HepG2 (cell line): Measurements from ENCODE around the gene TYW1. TPM values are rescaled to one million over a fixed set of nuclear protein-coding genes. Genes with fewer than 3 reads are reported as not detected.
A peak's percentile ranks its signal among the peaks of the same experiment; 100 is the strongest.
"Not testable (repeated sequence)": the region's sequence is repeated elsewhere in the genome, so short reads cannot be mapped to it uniquely, and the experiment has no call there.

Source experiments
- ATAC-seq: fragments of 200-7000 bp; cut with Tn5 transposase; 3 replicates; pipeline ENCODE4 v1.9.1; 2020; ENCODE audit warnings: mild to moderate bottlenecking, moderate library complexity
- BruUV-seq: library from RNA; stranded (reverse); fragments of 400-500 nt; replicated peaks from 2 replicates; lab custom pipeline; 2021; lab: Mats Ljungman, UMichigan
- CTCF ChIA-PET: fragments of 300-600 bp; formaldehyde crosslinking; extraction: SDS; loops from one replicate; lab custom pipeline; 2021; ENCODE audit warnings: low total read pairs, inconsistent platforms, low intra/inter-chr PET ratio; lab: Yijun Ruan, JAX
- POLR2A ChIA-PET: fragments of 350-600 bp; sonication (Branson Sonifier 250); formaldehyde crosslinking; loops from one replicate; lab custom pipeline; 2020; ENCODE audit warnings: antibody characterized with exemption, inconsistent platforms; lab: Yijun Ruan, JAX
- DNase-seq: peaks from one replicate; pipeline ENCODE4 v3.0.0-alpha.2; 2015; ENCODE audit warnings: low spot score
- FAIRE-seq: peaks from 3 replicates; lab custom pipeline; 2011; peaks lifted over from hg19 to GRCh38; lab: Jason Lieb, UNC
- H2AFZ ChIP-seq: one replicate; pipeline ENCODE4 v1.6.1; 2011; ENCODE audit warnings: low read length, inconsistent platforms
- H3K27ac ChIP-seq: fragments of 300-600 bp; 3 replicates; pipeline ENCODE4 v1.8.0; 2011; ENCODE audit warnings: mixed run types, mild to moderate bottlenecking, mixed read lengths, low read length, inconsistent platforms; ENCODE audit not compliant: insufficient read depth; ENCODE audit errors: extremely low read length
- H3K27me3 ChIP-seq, 2 experiments: fragments of 200-600 bp in 1 of 2; 2 replicates in 1 of 2; 3 replicates in 1 of 2; pipeline versions ENCODE4 v1.6.0 to v1.8.0; 2011; ENCODE audit warnings: low read length in 2 of 2, mild to moderate bottlenecking in 2 of 2, moderate library complexity in 2 of 2, inconsistent platforms in 1 of 2; ENCODE audit not compliant: insufficient read depth in 2 of 2, control insufficient read depth in 1 of 2
- H3K36me3 ChIP-seq, 2 experiments: fragments of 200-600 bp in 1 of 2; replicated peaks in 1 of 2; 2 replicates in 1 of 2; 3 replicates in 1 of 2; pipeline versions ENCODE4 v1.5.1 to v1.8.0; 2011; ENCODE audit warnings: low read length in 2 of 2, inconsistent platforms in 1 of 2; ENCODE audit not compliant: insufficient read depth in 2 of 2, control insufficient read depth in 1 of 2
- H3K4me1 ChIP-seq: 2 replicates; pipeline ENCODE4 v1.5.1; 2012; ENCODE audit warnings: low read length, inconsistent platforms; ENCODE audit not compliant: insufficient read depth
- H3K4me2 ChIP-seq: 2 replicates; pipeline ENCODE4 v1.6.0; 2011; ENCODE audit warnings: low read depth, low read length, inconsistent platforms
- H3K4me3 ChIP-seq, 3 experiments: fragments of 200-600 bp in 1 of 3; sonication (generic), shearing (Covaris generic) in 1 of 3; replicated peaks in 1 of 3; 2 replicates each; pipeline ENCODE4 v1.5.1; 2011 to 2016; ENCODE audit warnings: low read length in 3 of 3, inconsistent platforms in 2 of 3, low read depth in 2 of 3, mild to moderate bottlenecking in 2 of 3, control low read depth in 1 of 3, mixed read lengths in 1 of 3; ENCODE audit not compliant: insufficient read depth in 1 of 3
- H3K79me2 ChIP-seq: one replicate; pipeline ENCODE4 v1.6.1; 2011; ENCODE audit warnings: low read length, inconsistent platforms; ENCODE audit not compliant: insufficient read depth
- H3K9ac ChIP-seq: 2 replicates; pipeline ENCODE4 v1.6.0; 2011; ENCODE audit warnings: mild to moderate bottlenecking, low read depth, low read length, inconsistent platforms; ENCODE audit not compliant: insufficient read depth
- H3K9me3 ChIP-seq: 2 replicates; pipeline ENCODE4 v1.5.1; 2012; ENCODE audit warnings: mild to moderate bottlenecking, low read length
- H4K20me1 ChIP-seq: 2 replicates; pipeline ENCODE4 v1.6.0; 2011; ENCODE audit warnings: inconsistent platforms, mild to moderate bottlenecking, low read length, moderate library complexity; ENCODE audit not compliant: insufficient read depth
- FOSL2 ChIP-seq: sonication (generic); formaldehyde crosslinking; IDR thresholded peaks from 2 replicates; pipeline ENCODE4 v1.4.0; 2020; ENCODE audit warnings: missing genetic modification reagents
- NFYB ChIP-seq: sonication (generic); formaldehyde crosslinking; IDR thresholded peaks from 2 replicates; pipeline ENCODE4 v1.4.0; 2020; ENCODE audit warnings: missing genetic modification reagents
- WGBS: methylation state at CpG from one replicate; pipeline ENCODE4 v1.1.6; 2017; ENCODE audit warnings: low lambda C conversion rate; 5-methylcytosine and 5-hydroxymethylcytosine counted together
- in situ Hi-C: cut with HindIII; loops from 2 replicates; pipeline ENCODE4 v1.10.0; 2017; ENCODE audit warnings: low pct_unique_long_range_greater_than_20kb; ENCODE audit not compliant: extremely low pct_ligation_motif_present
- intact Hi-C: fragments of 100-400 bp; cut with micrococcal nuclease; formaldehyde crosslinking; loops from one replicate; pipeline ENCODE4 v1.10.0; 2022; ENCODE audit not compliant: unreplicated experiment
- polyA plus RNA-seq, 8 experiments: library from polyadenylated mRNA; depleted of rRNA in 3 of 8; stranded (reverse) in 7 of 8; unstranded in 1 of 8; fragments of >200 nt; fragmentation: Illumina TruSeq in 4 of 8; extraction: Trizol in 4 of 8; gene quantifications; 2 replicates each; pipeline versions ENCODE4 v1.2.1 to v1.2.3, GENCODE V29; 2011 to 2016; ENCODE audit warnings: low read depth in 4 of 8, missing spikeins in 1 of 8, mixed read lengths in 1 of 8; ENCODE audit not compliant: insufficient read depth in 1 of 8
- total RNA-seq, 5 experiments: library from RNA; depleted of rRNA; stranded (reverse); fragments of >200 nt; fragmentation: Illumina TruSeq; extraction: Trizol; gene quantifications; 2 replicates each; pipeline ENCODE4 v1.2.3, GENCODE V29; 2016; ENCODE audit warnings: low read depth in 1 of 5
- TF ChIP-seq, protein P1 (sequence below): sonication (generic); formaldehyde crosslinking; IDR thresholded peaks from 2 replicates; pipeline ENCODE4 v1.4.0; 2020; ENCODE audit warnings: missing genetic modification reagents

The TYW1 gene
- total and polyA plus RNA-seq, 2 of the 13 experiments (the other 11 are each of a cell fraction or from before 2014, with no cell fraction given): 8.6 to 17.6 TPM

DNA sequence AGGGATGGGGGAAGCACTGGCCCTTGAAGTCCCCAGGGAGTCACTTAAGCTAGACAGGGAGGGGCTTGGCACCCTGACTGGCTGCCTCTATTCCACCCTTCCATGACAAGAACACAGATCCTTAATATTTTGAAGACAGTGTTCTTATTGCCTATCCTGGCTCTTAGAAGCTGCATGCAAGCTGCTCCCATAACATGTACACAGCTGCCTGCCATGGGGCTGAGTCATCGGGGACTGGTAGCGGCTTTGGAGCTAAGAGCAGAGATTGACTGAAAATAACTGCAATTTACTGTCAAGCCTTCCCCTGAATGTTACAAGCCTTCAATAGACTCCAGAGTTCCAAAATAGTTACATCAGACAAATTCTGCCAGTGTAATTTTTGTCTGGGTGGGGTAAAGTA is 226.9 kb downstream of the TYW1 start:
- H3K4me1 ChIP-seq, BruUV-seq, H3K4me3 ChIP-seq, H3K9ac ChIP-seq, H4K20me1 ChIP-seq, H3K27me3 ChIP-seq, FAIRE-seq, H3K79me2 ChIP-seq, intact Hi-C loops, H3K4me2 ChIP-seq, H3K9me3 ChIP-seq, H3K36me3 ChIP-seq, H3K27ac ChIP-seq, in situ Hi-C loops, H2AFZ ChIP-seq, CTCF ChIA-PET, POLR2A ChIA-PET: not testable (repeated sequence)
- TF ChIP-seq FOSL2 (CRISPR knock-in tag): peak; percentile 83
- TF ChIP-seq, protein P1, sequence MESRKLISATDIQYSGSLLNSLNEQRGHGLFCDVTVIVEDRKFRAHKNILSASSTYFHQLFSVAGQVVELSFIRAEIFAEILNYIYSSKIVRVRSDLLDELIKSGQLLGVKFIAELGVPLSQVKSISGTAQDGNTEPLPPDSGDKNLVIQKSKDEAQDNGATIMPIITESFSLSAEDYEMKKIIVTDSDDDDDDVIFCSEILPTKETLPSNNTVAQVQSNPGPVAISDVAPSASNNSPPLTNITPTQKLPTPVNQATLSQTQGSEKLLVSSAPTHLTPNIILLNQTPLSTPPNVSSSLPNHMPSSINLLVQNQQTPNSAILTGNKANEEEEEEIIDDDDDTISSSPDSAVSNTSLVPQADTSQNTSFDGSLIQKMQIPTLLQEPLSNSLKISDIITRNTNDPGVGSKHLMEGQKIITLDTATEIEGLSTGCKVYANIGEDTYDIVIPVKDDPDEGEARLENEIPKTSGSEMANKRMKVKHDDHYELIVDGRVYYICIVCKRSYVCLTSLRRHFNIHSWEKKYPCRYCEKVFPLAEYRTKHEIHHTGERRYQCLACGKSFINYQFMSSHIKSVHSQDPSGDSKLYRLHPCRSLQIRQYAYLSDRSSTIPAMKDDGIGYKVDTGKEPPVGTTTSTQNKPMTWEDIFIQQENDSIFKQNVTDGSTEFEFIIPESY: peak; percentile 91
- 79% methylated on average over 2 of the region's 2 CpGs for WGBS
- DNase-seq: peak; percentile 20
- peak; percentile 41; the same call in 1 of the 3 replicates for ATAC-seq

- intact Hi-C loops, DNase-seq, H4K20me1 ChIP-seq, H3K79me2 ChIP-seq, H3K27me3 ChIP-seq, H3K9ac ChIP-seq, H2AFZ ChIP-seq, H3K9me3 ChIP-seq, H3K4me2 ChIP-seq: not testable (repeated sequence)
- H3K4me1 ChIP-seq: peaks cover 27% of the 10 kb centered on the region
- peak; percentile 40; the same call in 1 of the 2 replicates for TF ChIP-seq NFYB (CRISPR knock-in tag)
- TF ChIP-seq, all 625 proteins: peak for 1; not testable (repeated sequence) for 624
- H3K27ac ChIP-seq, ATAC-seq, POLR2A ChIA-PET, BruUV-seq, in situ Hi-C loops, H3K36me3 ChIP-seq, H3K4me3 ChIP-seq, FAIRE-seq, CTCF ChIA-PET: not testable (repeated sequence)
- 88% methylated on average over 4 of the region's 5 CpGs for WGBS
Measured at GRCh38 chr7:67226340-67226907, 229.8 kb downstream of the TYW1 start.

GRCh38 chr7:67226967-67227366 is 230.3 kb downstream of the TYW1 start:
- POLR2A ChIA-PET, FAIRE-seq, H3K9me3 ChIP-seq, H3K4me3 ChIP-seq, H3K9ac ChIP-seq, CTCF ChIA-PET, in situ Hi-C loops, H3K4me2 ChIP-seq, DNase-seq, H3K27ac ChIP-seq, H3K79me2 ChIP-seq, BruUV-seq, intact Hi-C loops, H4K20me1 ChIP-seq, H3K27me3 ChIP-seq, H2AFZ ChIP-seq, ATAC-seq, H3K36me3 ChIP-seq: not testable (repeated sequence)
- 98% methylated on average over 6 of the region's 6 CpGs for WGBS
- H3K4me1 ChIP-seq: peaks cover 27% of the 10 kb centered on the region
